Bone marrow (tissue), 2 donors: ENCODE data around the gene LCN12.

ENCODE experiments used
- DNase-seq, 2 donors: peaks; one replicate each; lab custom pipeline; 2025; lab: John Stamatoyannopoulos, UW

LCN12 gene

GRCh38 chr9:136951541-136952320, at the start of gene LCN12:
TSS of gene LCN12 (plus strand) at chr9:136952273. CDS start at chr9:136952328, 55 bp downstream.
- DNase-seq: no peak

GRCh38 chr9:136903041-136903554, 49.0 kb upstream of the LCN12 start:
- DNase-seq: no peak

- DNase-seq: no peak
These were observed 45.8 kb upstream of the LCN12 start for GRCh38 chr9:136906266-136906665.

GRCh38 chr9:136907011-136907914, 44.8 kb upstream of the LCN12 start:
- DNase-seq: no peak

GRCh38 chr9:136910197-136910900, 41.7 kb upstream of the LCN12 start:
- DNase-seq: no peak

GRCh38 chr9:136910901-136911245, 41.2 kb upstream of the LCN12 start:
- DNase-seq: no peak

GRCh38 chr9:136913701-136914438, 38.2 kb upstream of the LCN12 start:
- DNase-seq: no peak

- DNase-seq: no peak
These were observed 36.3 kb upstream of the LCN12 start for GRCh38 chr9:136915632-136916329.

- DNase-seq: no peak
These were observed 35.5 kb upstream of the LCN12 start for GRCh38 chr9:136916330-136917184.

GRCh38 chr9:136917902-136918301, 34.2 kb upstream of the LCN12 start:
- DNase-seq: no peak

- no peak for DNase-seq
These were observed 32.0 kb upstream of the LCN12 start for GRCh38 chr9:136920069-136920468.

- DNase-seq: no peak
These were observed 31.3 kb upstream of the LCN12 start for GRCh38 chr9:136920734-136921231.

- DNase-seq: no peak
These were observed 30.8 kb upstream of the LCN12 start for GRCh38 chr9:136921307-136921706.

GRCh38 chr9:136921718-136922117, 30.4 kb upstream of the LCN12 start:
- DNase-seq: no peak

- no peak for DNase-seq
These were observed 29.5 kb upstream of the LCN12 start for GRCh38 chr9:136922540-136922939.

GRCh38 chr9:136923881-136924280, 28.2 kb upstream of the LCN12 start:
- no peak for DNase-seq

- DNase-seq: no peak
These were observed 26.5 kb upstream of the LCN12 start for GRCh38 chr9:136925414-136926153.

GRCh38 chr9:136926154-136926704, 25.8 kb upstream of the LCN12 start:
- no peak for DNase-seq

- DNase-seq: no peak
These were observed 25.3 kb upstream of the LCN12 start for GRCh38 chr9:136926749-136927148.
